Activated gamma-delta T cell treated with anti-CD3 and anti-CD28 coated beads, Interleukin-2, amount 50 U/mL, for 16 hours (primary cell): ENCODE results near the gene VPS4B.
"Not testable (repeated sequence)": the region's sequence is repeated elsewhere in the genome, so short reads cannot be mapped to it uniquely, and the experiment has no call there.

ENCODE experiments used
- DNase-seq: peaks from one replicate; pipeline ENCODE4 v3.0.0-alpha.2; 2020; ENCODE audit warnings: low read depth

The VPS4B gene

GRCh38 chr18:63367053-63367953 lies 55.0 kb downstream of the VPS4B start, which contains the start of gene KDSR:
TSS of gene KDSR (minus strand) at chr18:63367206. CDS start at chr18:63367118, 88 bp downstream.
- peak; percentile 70 for DNase-seq

- DNase-seq, result peak; percentile 41
Observed at GRCh38 chr18:63366213-63367052, 55.8 kb downstream of the VPS4B start.

GRCh38 chr18:63365876-63366212 lies 56.4 kb downstream of the VPS4B start:
- no peak for DNase-seq

GRCh38 chr18:63363951-63364350 lies 58.3 kb downstream of the VPS4B start:
- DNase-seq, result peak; percentile 28

- not testable (repeated sequence) for DNase-seq
Observed at GRCh38 chr18:63363420-63363819, 58.9 kb downstream of the VPS4B start.

GRCh38 chr18:63356272-63356896 lies 65.9 kb downstream of the VPS4B start:
- DNase-seq, result no peak

GRCh38 chr18:63350230-63350629 lies 72.0 kb downstream of the VPS4B start:
- no peak for DNase-seq

- no peak for DNase-seq
Observed at GRCh38 chr18:63348508-63349136, 73.7 kb downstream of the VPS4B start.

GRCh38 chr18:63346480-63347183 lies 75.6 kb downstream of the VPS4B start:
- DNase-seq, result no peak

- DNase-seq, result no peak
Observed at GRCh38 chr18:63346031-63346430, 76.2 kb downstream of the VPS4B start.

GRCh38 chr18:63344918-63345317 lies 77.4 kb downstream of the VPS4B start:
- DNase-seq, result no peak

GRCh38 chr18:63344263-63344662 lies 78.0 kb downstream of the VPS4B start:
- DNase-seq, result no peak

- no peak for DNase-seq
Observed at GRCh38 chr18:63342206-63342605, 80.1 kb downstream of the VPS4B start.

- no peak for DNase-seq
Observed at GRCh38 chr18:63339920-63340484, 82.3 kb downstream of the VPS4B start.
